ENCODE results near the gene ANKRD63.

- TF ChIP-seq CTCF (IDR thresholded peaks at IDR 0.05; ENCODE audit: low read depth, low read length), result no peak
- no peak for TF ChIP-seq POLR2A (IDR thresholded peaks at IDR 0.05; ENCODE audit: extremely low read depth, insufficient read length)
These were observed 30.9 kb upstream of the ANKRD63 start for GRCh38 chr15:40313531-40314398.

Data from NB4 (cell line).